ENCODE measurements around the gene RFESD. TPM values are rescaled to one million over a fixed set of nuclear protein-coding genes. Genes with fewer than 3 reads are reported as not detected.

The RFESD gene
- polyA plus RNA-seq, 1 of the 3 experiments (the other 2 are of a cell fraction), result 1.8 TPM

DNA sequence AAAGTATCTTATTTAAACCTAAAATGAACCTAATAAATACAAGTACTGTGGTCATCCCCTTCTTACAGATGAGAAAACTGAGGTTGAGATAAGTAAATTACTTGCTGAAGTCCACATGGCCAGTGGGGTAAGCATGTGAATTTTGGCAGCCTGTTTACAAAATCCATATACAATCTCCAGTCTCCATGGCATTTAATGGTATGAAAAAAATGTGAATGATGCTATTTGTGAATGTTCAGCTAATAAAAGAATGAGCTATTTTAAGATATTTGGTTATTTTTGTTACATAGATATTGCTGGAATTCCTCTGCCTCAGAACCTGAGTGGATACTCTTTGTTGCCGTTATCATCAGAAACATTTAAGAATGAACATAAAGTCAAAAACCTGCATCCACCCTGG is 46.0 kb upstream of the RFESD start:
- Histone ChIP-seq H3K4me3 (ENCODE audit: low read depth in 2 of 2, low read length in 1 of 2) (no peak overlapping the region), H3K4me2 (no peak overlapping the region), H3K9me3 (no peaks in the 10 kb centered on the region), H3F3A (replicated peaks; ENCODE audit: insufficient read depth) (peaks cover 9% of the 10 kb centered on the region), H3K79me2 (ENCODE audit: insufficient read depth) (no peaks in the 10 kb centered on the region), H3K27ac (ENCODE audit: low read depth in 2 of 2, low read length in 1 of 2) (no peak overlapping the region), H4K20me1 (ENCODE audit: insufficient read depth) (no peaks in the 10 kb centered on the region), H2AFZ (ENCODE audit: low read depth) (no peak overlapping the region), H3K9ac (no peak overlapping the region), H3K9me2 (no peaks in the 10 kb centered on the region), H3K4me1 (ENCODE audit: control insufficient read depth in 1 of 2, insufficient read depth in 2 of 2, low read depth in 1 of 2, low read length in 1 of 2) (no peaks in the 10 kb centered on the region), H3K36me3 (replicated peaks in 1 of 2; ENCODE audit: control insufficient read depth in 1 of 2, insufficient read depth in 2 of 2, low read length in 1 of 2) (peaks cover 0 to 10% of the 10 kb centered on the region in 2 experiments), H3K27me3 (ENCODE audit: insufficient read depth) (no peaks in the 10 kb centered on the region)
- DNase-seq, result no peak
- WGBS (ENCODE audit: low lambda C conversion rate), result 95% methylated on average over 1 of the region's 1 CpG
- CTCF ChIA-PET, result no interaction called here
- POLR2A ChIA-PET, result no interaction called here
- TF ChIP-seq PBX3 (IDR thresholded peaks at IDR 0.05) (no peak), MEF2A (IDR thresholded peaks at IDR 0.05; ENCODE audit: borderline replicate concordance, low read depth) (peak; percentile 47; the same call in 1 of the 2 replicates)

DNA sequence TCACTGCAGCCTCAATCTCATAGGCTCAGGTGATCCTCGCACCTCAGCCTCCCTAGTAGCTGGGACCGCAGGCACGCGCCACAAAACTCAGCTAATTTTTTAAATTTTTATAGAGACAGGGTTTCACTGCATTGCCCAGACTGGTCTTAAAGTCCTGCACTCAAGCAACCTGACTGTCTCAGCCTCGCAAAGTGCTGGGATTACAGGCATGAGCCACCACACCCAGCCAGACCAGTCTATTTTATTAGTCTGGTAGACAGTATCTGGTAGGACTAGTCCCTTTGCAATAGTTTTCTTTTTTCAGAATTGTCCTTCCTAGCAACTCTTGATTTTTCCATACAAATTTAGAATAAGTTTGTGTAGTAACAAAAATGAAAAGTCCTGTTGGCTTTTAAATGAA is 40.8 kb upstream of the RFESD start:
- no peak for TF ChIP-seq NFIC (IDR thresholded peaks at IDR 0.05; ENCODE audit: borderline replicate concordance)
- TF ChIP-seq RAD21 (IDR thresholded peaks at IDR 0.05; ENCODE audit: low read length), result no peak
- TF ChIP-seq EP300 (IDR thresholded peaks at IDR 0.05; ENCODE audit: borderline replicate concordance in 1 of 2, low read depth in 1 of 2, low read length in 1 of 2), result no peak
- TF ChIP-seq CHD2 (IDR thresholded peaks at IDR 0.05; ENCODE audit: low read length, partially characterized antibody), result no peak
- no peak for TF ChIP-seq POLR2AphosphoS5 (IDR thresholded peaks at IDR 0.05; ENCODE audit: low read depth, low read length)
- no peak for TF ChIP-seq FOXM1 (IDR thresholded peaks at IDR 0.05; ENCODE audit: low read depth)
- CTCF ChIA-PET, result no interaction called here
- WGBS (ENCODE audit: low lambda C conversion rate), result 98% methylated on average over 5 of the region's 5 CpGs

GRCh38 chr5:95606419-95606818 is 40.2 kb upstream of the RFESD start:
- no peak overlapping the region for H3K4me2 ChIP-seq
- H3K4me3 ChIP-seq (ENCODE audit: low read depth in 2 of 2, low read length in 1 of 2), result no peak overlapping the region
- no peaks in the 10 kb centered on the region for H3K79me2 ChIP-seq (ENCODE audit: insufficient read depth)
- H3K9ac ChIP-seq, result no peak overlapping the region
- H3K9me2 ChIP-seq, result no peaks in the 10 kb centered on the region
- no peak for DNase-seq
- no peaks in the 10 kb centered on the region for H3F3A ChIP-seq (replicated peaks; ENCODE audit: insufficient read depth)
- no peaks in the 10 kb centered on the region for H4K20me1 ChIP-seq (ENCODE audit: insufficient read depth)
- no peak overlapping the region for H3K27ac ChIP-seq (ENCODE audit: low read depth in 2 of 2, low read length in 1 of 2)
- H2AFZ ChIP-seq (ENCODE audit: low read depth), result no peak overlapping the region
- no peaks in the 10 kb centered on the region for H3K9me3 ChIP-seq
- no peaks in the 10 kb centered on the region for H3K4me1 ChIP-seq (ENCODE audit: control insufficient read depth in 1 of 2, insufficient read depth in 2 of 2, low read depth in 1 of 2, low read length in 1 of 2)
- H3K36me3 ChIP-seq (replicated peaks in 1 of 2; ENCODE audit: control insufficient read depth in 1 of 2, insufficient read depth in 2 of 2, low read length in 1 of 2), result peaks cover 0 to 5% of the 10 kb centered on the region in 2 experiments
- H3K27me3 ChIP-seq (ENCODE audit: insufficient read depth), result no peaks in the 10 kb centered on the region
- POLR2A ChIA-PET, result no interaction called here
- WGBS (ENCODE audit: low lambda C conversion rate), result 95% methylated on average over 1 of the region's 1 CpG
- CTCF ChIA-PET, result no interaction called here
- no peak for TF ChIP-seq MAX (IDR thresholded peaks at IDR 0.05; ENCODE audit: low read depth)
- TF ChIP-seq SMC3 (IDR thresholded peaks at IDR 0.05; ENCODE audit: low read depth, low read length), result no peak
- TF ChIP-seq GABPA (IDR thresholded peaks at IDR 0.05; ENCODE audit: low read depth), result no peak
- no peak for TF ChIP-seq CTCF (IDR thresholded peaks at IDR 0.05)
- TF ChIP-seq EZH2phosphoT487 (IDR thresholded peaks at IDR 0.05; ENCODE audit: borderline replicate concordance, low read depth), result no peak
- TF ChIP-seq ELF1 (IDR thresholded peaks at IDR 0.05), result no peak
- TF ChIP-seq TAF1 (IDR thresholded peaks at IDR 0.05; ENCODE audit: borderline replicate concordance, low read depth, low read length), result no peak
- no peak for TF ChIP-seq JUND (IDR thresholded peaks at IDR 0.05)
- TF ChIP-seq YY1 (IDR thresholded peaks at IDR 0.05; ENCODE audit: low read depth), result no peak
- no peak for TF ChIP-seq NFIC (IDR thresholded peaks at IDR 0.05; ENCODE audit: borderline replicate concordance)
- no peak for TF ChIP-seq RAD21 (IDR thresholded peaks at IDR 0.05; ENCODE audit: low read length)
- TF ChIP-seq USF2 (IDR thresholded peaks at IDR 0.05; ENCODE audit: borderline replicate concordance, low read depth, low read length), result no peak
- TF ChIP-seq IRF3 (IDR thresholded peaks at IDR 0.05; ENCODE audit: low read depth, low read length), result no peak

More for the DNA sequence above, 40.8 kb upstream of the RFESD start:
- H3K4me2 ChIP-seq, result no peak overlapping the region
- POLR2A ChIA-PET, result no interaction called here
- H3K9ac ChIP-seq, result no peak overlapping the region
- no peaks in the 10 kb centered on the region for H3K27me3 ChIP-seq (ENCODE audit: insufficient read depth)
- H3F3A ChIP-seq (replicated peaks; ENCODE audit: insufficient read depth), result no peaks in the 10 kb centered on the region
- DNase-seq, result no peak
- no peaks in the 10 kb centered on the region for H3K4me1 ChIP-seq (ENCODE audit: control insufficient read depth in 1 of 2, insufficient read depth in 2 of 2, low read depth in 1 of 2, low read length in 1 of 2)
- no peak overlapping the region for H3K4me3 ChIP-seq (ENCODE audit: low read depth in 2 of 2, low read length in 1 of 2)
- peaks cover 0 to 10% of the 10 kb centered on the region in 2 experiments for H3K36me3 ChIP-seq (replicated peaks in 1 of 2; ENCODE audit: control insufficient read depth in 1 of 2, insufficient read depth in 2 of 2, low read length in 1 of 2)
- no peaks in the 10 kb centered on the region for H4K20me1 ChIP-seq (ENCODE audit: insufficient read depth)
- no peaks in the 10 kb centered on the region for H3K9me3 ChIP-seq
- H3K9me2 ChIP-seq, result no peaks in the 10 kb centered on the region
- no peak overlapping the region for H2AFZ ChIP-seq (ENCODE audit: low read depth)
- no peaks in the 10 kb centered on the region for H3K79me2 ChIP-seq (ENCODE audit: insufficient read depth)
- no peak overlapping the region for H3K27ac ChIP-seq (ENCODE audit: low read depth in 2 of 2, low read length in 1 of 2)
